Measurements from ENCODE around the gene DNAL4. TPM values are rescaled to one million over a fixed set of nuclear protein-coding genes. Genes with fewer than 3 reads are reported as not detected.

DNAL4 gene
- total and polyA plus RNA-seq, 2 donors (not counting 1 experiment from before 2014, with no cell fraction given), result 9.9 to 10.3 TPM

DNA sequence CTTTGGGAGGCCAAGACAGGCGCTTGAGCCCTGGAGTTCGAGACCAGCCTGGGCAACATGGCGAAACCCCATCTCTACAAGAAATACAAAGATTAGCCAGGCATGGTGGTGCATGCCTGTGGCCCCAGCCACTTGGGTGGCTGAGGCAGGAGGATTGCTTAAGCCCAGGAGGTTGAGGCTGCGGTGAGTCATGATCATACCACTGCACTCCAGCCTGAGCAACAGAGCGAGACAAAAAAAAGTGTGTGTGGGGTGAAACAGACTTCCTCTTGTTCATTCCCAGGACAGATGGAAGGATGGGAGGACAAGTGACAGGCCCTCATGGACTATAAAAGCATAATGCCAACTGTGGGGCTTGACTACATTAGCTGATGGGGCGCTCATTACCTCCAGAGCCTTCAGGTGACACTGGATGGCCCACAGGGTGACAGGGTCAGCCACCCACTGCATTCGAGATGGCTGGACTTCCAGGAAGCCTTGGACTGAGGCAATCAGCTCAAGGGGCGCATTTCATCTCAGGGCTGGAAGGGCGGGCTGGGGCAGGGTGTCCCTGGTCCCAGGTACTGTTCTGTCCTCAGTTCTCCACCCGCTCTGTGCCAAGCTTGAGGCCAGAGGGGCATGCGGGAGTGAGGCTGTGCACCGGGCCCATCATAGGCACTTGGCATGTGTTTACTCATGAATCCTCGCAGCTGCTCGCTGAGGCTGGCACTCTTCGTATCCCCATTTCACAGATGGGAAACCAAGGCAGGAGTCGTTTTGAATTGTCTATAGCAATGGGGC lies 37.4 kb upstream of the DNAL4 start:
- no peak overlapping the region for H3K27ac ChIP-seq (ENCODE audit: low read length in 2 of 2)
- H3K27me3 ChIP-seq (replicated peaks in 1 of 4; ENCODE audit: control extremely low read depth in 1 of 4, control insufficient read depth in 3 of 4, insufficient read depth in 4 of 4, low read length in 3 of 4), result peaks cover 0 to 2% (median 0%) of the 10 kb centered on the region in 4 experiments
- H3K4me1 Mint-ChIP-seq, result no peaks in the 10 kb centered on the region
- no peak overlapping the region for H3K9ac ChIP-seq (ENCODE audit: low read length)
- H3K9me3 Mint-ChIP-seq (ENCODE audit: insufficient read depth), result no peaks in the 10 kb centered on the region
- H3K4me3 Mint-ChIP-seq, result no peak overlapping the region
- peaks cover 0 to 11% (median 0%) of the 10 kb centered on the region in 3 donors for H3K9me3 ChIP-seq (ENCODE audit: control extremely low read depth in 1 of 3, control insufficient read depth in 2 of 3, insufficient read depth in 1 of 3, low read length in 2 of 3)
- intact Hi-C loops (cut with micrococcal nuclease), result no loop called here
- no peaks in the 10 kb centered on the region for H3K79me2 ChIP-seq (ENCODE audit: control insufficient read depth, insufficient read depth, low read length)
- DNase-seq, result no peak
- H3K36me3 ChIP-seq (replicated peaks in 1 of 2; ENCODE audit: control extremely low read depth in 1 of 2, control insufficient read depth in 1 of 2, extremely low read depth in 1 of 2, insufficient read depth in 2 of 2, low read length in 1 of 2), result no peaks in the 10 kb centered on the region
- no peak for ATAC-seq (ENCODE audit: low read depth)
- H3K27me3 Mint-ChIP-seq, result peaks cover 26% of the 10 kb centered on the region
- WGBS (ENCODE audit: insufficient coverage), result 93% methylated on average over 15 of the region's 16 CpGs
- CTCF ChIA-PET, result no interaction called here
- no peak overlapping the region for H3K4me3 ChIP-seq (ENCODE audit: control extremely low read depth in 1 of 5, extremely low read depth in 1 of 5, insufficient read depth in 1 of 5, low read depth in 2 of 5, low read length in 4 of 5)
- no peak overlapping the region for H2AFZ ChIP-seq (ENCODE audit: insufficient read depth, low read depth, low read length, poor library complexity, severe bottlenecking)
- POLR2A ChIA-PET, result no interaction called here
- H4K20me1 ChIP-seq (ENCODE audit: control insufficient read depth, insufficient read depth, low read length, poor library complexity, severe bottlenecking), result no peaks in the 10 kb centered on the region
- H3K4me1 ChIP-seq (ENCODE audit: control insufficient read depth in 2 of 2, insufficient read depth in 2 of 2, low read length in 2 of 2), result no peaks in the 10 kb centered on the region
- no peak overlapping the region for H3K27ac Mint-ChIP-seq
- H3K4me2 ChIP-seq (replicated peaks; ENCODE audit: low read depth, low read length, poor library complexity, severe bottlenecking), result no peak overlapping the region
- TF ChIP-seq, protein P1, sequence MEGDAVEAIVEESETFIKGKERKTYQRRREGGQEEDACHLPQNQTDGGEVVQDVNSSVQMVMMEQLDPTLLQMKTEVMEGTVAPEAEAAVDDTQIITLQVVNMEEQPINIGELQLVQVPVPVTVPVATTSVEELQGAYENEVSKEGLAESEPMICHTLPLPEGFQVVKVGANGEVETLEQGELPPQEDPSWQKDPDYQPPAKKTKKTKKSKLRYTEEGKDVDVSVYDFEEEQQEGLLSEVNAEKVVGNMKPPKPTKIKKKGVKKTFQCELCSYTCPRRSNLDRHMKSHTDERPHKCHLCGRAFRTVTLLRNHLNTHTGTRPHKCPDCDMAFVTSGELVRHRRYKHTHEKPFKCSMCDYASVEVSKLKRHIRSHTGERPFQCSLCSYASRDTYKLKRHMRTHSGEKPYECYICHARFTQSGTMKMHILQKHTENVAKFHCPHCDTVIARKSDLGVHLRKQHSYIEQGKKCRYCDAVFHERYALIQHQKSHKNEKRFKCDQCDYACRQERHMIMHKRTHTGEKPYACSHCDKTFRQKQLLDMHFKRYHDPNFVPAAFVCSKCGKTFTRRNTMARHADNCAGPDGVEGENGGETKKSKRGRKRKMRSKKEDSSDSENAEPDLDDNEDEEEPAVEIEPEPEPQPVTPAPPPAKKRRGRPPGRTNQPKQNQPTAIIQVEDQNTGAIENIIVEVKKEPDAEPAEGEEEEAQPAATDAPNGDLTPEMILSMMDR (IDR thresholded peaks at IDR 0.05), result no peak
- no peak for TF ChIP-seq EZH2 (IDR thresholded peaks at IDR 0.05; ENCODE audit: borderline replicate concordance, insufficient read depth, low read depth, low read length, poor library complexity, severe bottlenecking)

DNA sequence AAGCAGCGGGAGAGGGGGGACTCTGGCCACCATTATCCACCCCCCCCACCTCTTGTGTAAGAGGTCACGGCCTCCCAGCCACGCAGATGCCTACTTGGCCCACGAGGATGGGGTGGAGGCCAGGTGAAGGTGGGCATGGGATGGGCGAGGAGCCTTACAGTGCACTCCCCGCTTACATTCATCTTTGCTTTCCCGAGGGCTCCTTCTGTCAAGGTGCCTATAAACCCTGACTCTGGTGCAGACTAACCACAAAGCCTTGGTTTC lies 36.8 kb upstream of the DNAL4 start:
- POLR2A ChIA-PET, result no interaction called here
- no peak for ATAC-seq (ENCODE audit: low read depth)
- TF ChIP-seq EZH2 (IDR thresholded peaks at IDR 0.05; ENCODE audit: borderline replicate concordance, insufficient read depth, low read depth, low read length, poor library complexity, severe bottlenecking), result no peak
- no peak overlapping the region for H3K4me3 Mint-ChIP-seq
- Histone ChIP-seq H4K20me1 (ENCODE audit: control insufficient read depth, insufficient read depth, low read length, poor library complexity, severe bottlenecking) (no peaks in the 10 kb centered on the region), H3K4me3 (ENCODE audit: control extremely low read depth in 1 of 5, extremely low read depth in 1 of 5, insufficient read depth in 1 of 5, low read depth in 2 of 5, low read length in 4 of 5) (no peak overlapping the region), H3K27me3 (replicated peaks in 1 of 4; ENCODE audit: control extremely low read depth in 1 of 4, control insufficient read depth in 3 of 4, insufficient read depth in 4 of 4, low read length in 3 of 4) (no peaks in the 10 kb centered on the region), H2AFZ (ENCODE audit: insufficient read depth, low read depth, low read length, poor library complexity, severe bottlenecking) (no peak overlapping the region), H3K27ac (ENCODE audit: low read length in 2 of 2) (no peak overlapping the region), H3K9me3 (ENCODE audit: control extremely low read depth in 1 of 3, control insufficient read depth in 2 of 3, insufficient read depth in 1 of 3, low read length in 2 of 3) (peaks cover 0 to 11% (median 0%) of the 10 kb centered on the region in 3 donors), H3K79me2 (ENCODE audit: control insufficient read depth, insufficient read depth, low read length) (no peaks in the 10 kb centered on the region), H3K36me3 (replicated peaks in 1 of 2; ENCODE audit: control extremely low read depth in 1 of 2, control insufficient read depth in 1 of 2, extremely low read depth in 1 of 2, insufficient read depth in 2 of 2, low read length in 1 of 2) (no peaks in the 10 kb centered on the region), H3K9ac (ENCODE audit: low read length) (no peak overlapping the region), H3K4me1 (ENCODE audit: control insufficient read depth in 2 of 2, insufficient read depth in 2 of 2, low read length in 2 of 2) (no peaks in the 10 kb centered on the region), H3K4me2 (replicated peaks; ENCODE audit: low read depth, low read length, poor library complexity, severe bottlenecking) (no peak overlapping the region)
- WGBS (ENCODE audit: insufficient coverage), result 92% methylated on average over 2 of the region's 7 CpGs
- no peak overlapping the region for H3K27ac Mint-ChIP-seq
- CTCF ChIA-PET, result no interaction called here
- intact Hi-C loops (cut with micrococcal nuclease), result no loop called here
- H3K27me3 Mint-ChIP-seq, result peaks cover 21% of the 10 kb centered on the region
- no peak for DNase-seq
- no peaks in the 10 kb centered on the region for H3K9me3 Mint-ChIP-seq (ENCODE audit: insufficient read depth)
- H3K4me1 Mint-ChIP-seq, result no peaks in the 10 kb centered on the region

All from B cell (primary cell).